ENCODE measurements around the gene TTC31. TPM values are rescaled to one million over a fixed set of nuclear protein-coding genes. Genes with fewer than 3 reads are reported as not detected.
A peak's percentile ranks its signal among the peaks of the same experiment; 100 is the strongest.

Gene TTC31
- total RNA-seq, 6 donors from 2014 or later, result 18.2 to 127 (median 27.3) TPM

GRCh38 chr2:74515981-74516633, 33.2 kb downstream of the TTC31 start:
- Histone ChIP-seq H3K9me3 (no peaks in the 10 kb centered on the region), H3K27me3 (peaks cover 6 to 60% (median 44%) of the 10 kb centered on the region in 4 donors), H3K4me1 (peaks cover 25 to 31% (median 29%) of the 10 kb centered on the region in 4 donors), H3K36me3 (no peaks in the 10 kb centered on the region), H3K27ac (no peak overlapping the region), H3K4me3 (peak overlapping the region in 3 of 4 donors; percentile 36 to 49 (median 47))
- ATAC-seq (ENCODE audit: low FRiP score in 2 of 2) (peak; percentile 53 to 84), DNase-seq (peak; percentile 58 to 92)
- WGBS, 2 donors, result 6% methylated on average over 17 to 35 of the region's 72 CpGs
- no peak for TF ChIP-seq EP300 (IDR thresholded peaks at IDR 0.05)
- no peak for TF ChIP-seq CTCF (IDR thresholded peaks at IDR 0.05)
- no peak for TF ChIP-seq POLR2AphosphoS5 (IDR thresholded peaks at IDR 0.05)
- no peak for TF ChIP-seq POLR2A (IDR thresholded peaks at IDR 0.05)

GRCh38 chr2:74516650-74517049, 33.8 kb downstream of the TTC31 start:
- Histone ChIP-seq H3K27me3 (peaks cover 6 to 56% (median 44%) of the 10 kb centered on the region in 4 donors), H3K4me1 (peaks cover 25 to 31% (median 29%) of the 10 kb centered on the region in 4 donors), H3K36me3 (no peaks in the 10 kb centered on the region), H3K4me3 (peak overlapping the region in 2 of 4 donors; percentile 47 to 49), H3K27ac (no peak overlapping the region), H3K9me3 (no peaks in the 10 kb centered on the region)
- WGBS, 2 donors, result 70% methylated on average over 13 of the region's 13 CpGs
- ATAC-seq (ENCODE audit: low FRiP score in 2 of 2) (no peak), DNase-seq (no peak)
- TF ChIP-seq EP300 (IDR thresholded peaks at IDR 0.05), result no peak
- TF ChIP-seq POLR2A (IDR thresholded peaks at IDR 0.05), result no peak
- no peak for TF ChIP-seq POLR2AphosphoS5 (IDR thresholded peaks at IDR 0.05)
- TF ChIP-seq CTCF (IDR thresholded peaks at IDR 0.05), result no peak

GRCh38 chr2:74522516-74522915, 39.6 kb downstream of the TTC31 start:
- ATAC-seq (ENCODE audit: low FRiP score in 2 of 2) (no peak), DNase-seq (no peak)
- H3K36me3 ChIP-seq, result peaks cover 15 to 21% (median 19%) of the 10 kb centered on the region in 4 donors
- no peaks in the 10 kb centered on the region for H3K9me3 ChIP-seq
- H3K27me3 ChIP-seq, result no peaks in the 10 kb centered on the region
- no peak overlapping the region for H3K4me3 ChIP-seq
- WGBS, 2 donors, result 67 to 79% methylated on average over 3 of the region's 3 CpGs
- H3K27ac ChIP-seq, result no peak overlapping the region
- TF ChIP-seq POLR2A (IDR thresholded peaks at IDR 0.05) (no peak), CTCF (IDR thresholded peaks at IDR 0.05) (no peak)
- H3K4me1 ChIP-seq, result peaks cover 0 to 2% (median under 1%) of the 10 kb centered on the region in 4 donors

GRCh38 chr2:74524005-74524404, 41.1 kb downstream of the TTC31 start:
- Histone ChIP-seq H3K36me3 (peaks cover 16 to 28% (median 24%) of the 10 kb centered on the region in 4 donors), H3K9me3 (no peaks in the 10 kb centered on the region), H3K27me3 (no peaks in the 10 kb centered on the region), H3K4me1 (peaks cover 10 to 16% (median 13%) of the 10 kb centered on the region in 4 donors), H3K27ac (no peak overlapping the region), H3K4me3 (no peak overlapping the region)
- no peak for DNase-seq
- TF ChIP-seq POLR2A (IDR thresholded peaks at IDR 0.05), result no peak
- TF ChIP-seq POLR2AphosphoS5 (IDR thresholded peaks at IDR 0.05), result no peak
- TF ChIP-seq EP300 (IDR thresholded peaks at IDR 0.05), result no peak
- TF ChIP-seq CTCF (IDR thresholded peaks at IDR 0.05), result no peak
- WGBS, 2 donors, result 81 to 91% methylated on average over 6 to 9 of the region's 9 CpGs
- no peak for ATAC-seq (ENCODE audit: low FRiP score in 2 of 2)
